Trophoblast cell (in vitro differentiated cells and primary cell): Measurements from ENCODE around the gene GPRIN1.

Experiments
- DNase-seq, 2 donors: peaks; one replicate each; pipeline ENCODE4 v3.0.0-alpha.2; 2016
- H2AFZ ChIP-seq: 2 replicates; pipeline ENCODE4 v1.6.1; 2013; ENCODE audit warnings: low read length, moderate library complexity, mild to moderate bottlenecking; ENCODE audit not compliant: insufficient read depth, poor library complexity
- H2AK5ac ChIP-seq: 2 replicates; pipeline ENCODE4 v1.6.1; 2013; ENCODE audit warnings: mild to moderate bottlenecking, low read length
- H2BK120ac ChIP-seq: 2 replicates; pipeline ENCODE4 v1.6.1; 2013; ENCODE audit warnings: low read length, mild to moderate bottlenecking, moderate library complexity; ENCODE audit not compliant: insufficient read depth, poor library complexity
- H2BK12ac ChIP-seq: 2 replicates; pipeline ENCODE4 v1.6.1; 2013; ENCODE audit warnings: mild to moderate bottlenecking, low read length, moderate library complexity
- H2BK5ac ChIP-seq: 2 replicates; pipeline ENCODE4 v1.6.1; 2013; ENCODE audit warnings: low read length, low read depth, moderate library complexity, mild to moderate bottlenecking; ENCODE audit not compliant: poor library complexity
- H3K14ac ChIP-seq: 2 replicates; pipeline ENCODE4 v1.6.1; 2013; ENCODE audit warnings: mild to moderate bottlenecking, low read length
- H3K18ac ChIP-seq: 2 replicates; pipeline ENCODE4 v1.6.1; 2013; ENCODE audit warnings: mild to moderate bottlenecking, low read length
- H3K23ac ChIP-seq: 2 replicates; pipeline ENCODE4 v1.6.1; 2013; ENCODE audit warnings: low read length
- H3K27ac ChIP-seq: 2 replicates; pipeline ENCODE4 v1.5.1; 2013; ENCODE audit warnings: low read depth, mild to moderate bottlenecking, inconsistent platforms, low read length, moderate library complexity
- H3K27me3 ChIP-seq: 2 replicates; pipeline ENCODE4 v1.6.1; 2013; ENCODE audit warnings: inconsistent platforms, mild to moderate bottlenecking, low read length, moderate library complexity; ENCODE audit not compliant: insufficient read depth
- H3K36me3 ChIP-seq, 2 experiments: 1 replicate in 1 of 2; 2 replicates in 1 of 2; pipeline ENCODE4 v1.6.1; 2013; ENCODE audit warnings: low read length in 2 of 2, mild to moderate bottlenecking in 2 of 2, moderate library complexity in 1 of 2; ENCODE audit not compliant: insufficient read depth in 2 of 2, control insufficient read depth in 1 of 2
- H3K4ac ChIP-seq: 2 replicates; pipeline ENCODE4 v1.6.1; 2013; ENCODE audit warnings: low read depth, mild to moderate bottlenecking, low read length, moderate library complexity
- H3K4me1 ChIP-seq, 2 experiments: 1 replicate in 1 of 2; 2 replicates in 1 of 2; pipeline ENCODE4 v1.6.1; 2013; ENCODE audit warnings: low read length in 2 of 2, mild to moderate bottlenecking in 2 of 2, moderate library complexity in 1 of 2; ENCODE audit not compliant: insufficient read depth in 2 of 2, control insufficient read depth in 1 of 2
- H3K4me2 ChIP-seq: 2 replicates; pipeline ENCODE4 v1.6.1; 2013; ENCODE audit warnings: inconsistent platforms, mild to moderate bottlenecking, low read length, moderate library complexity
- H3K4me3 ChIP-seq: 2 replicates; pipeline ENCODE4 v1.5.1; 2013; ENCODE audit warnings: mild to moderate bottlenecking, low read depth, low read length, inconsistent platforms
- H3K79me1 ChIP-seq: one replicate; pipeline ENCODE4 v1.6.1; 2013; ENCODE audit warnings: low read length
- H3K79me2 ChIP-seq: 2 replicates; pipeline ENCODE4 v1.6.1; 2013; ENCODE audit warnings: low read length, mild to moderate bottlenecking; ENCODE audit not compliant: control insufficient read depth, insufficient read depth, poor library complexity
- H3K9ac ChIP-seq: 2 replicates; pipeline ENCODE4 v1.6.1; 2013; ENCODE audit warnings: mild to moderate bottlenecking, low read length
- H3K9me3 ChIP-seq: 2 replicates; pipeline ENCODE4 v1.6.1; 2013; ENCODE audit warnings: low read depth, mild to moderate bottlenecking, control low read depth, inconsistent platforms, low read length; ENCODE audit not compliant: insufficient read depth
- H4K12ac ChIP-seq: 2 replicates; pipeline ENCODE4 v1.6.1; 2013; ENCODE audit warnings: low read depth, mild to moderate bottlenecking, low read length, moderate library complexity
- H4K8ac ChIP-seq: 2 replicates; pipeline ENCODE4 v1.6.1; 2013; ENCODE audit warnings: low read depth, mild to moderate bottlenecking, low read length, moderate library complexity
- H4K91ac ChIP-seq: one replicate; pipeline ENCODE4 v1.6.1; 2013; ENCODE audit warnings: low read depth, mild to moderate bottlenecking, low read length, moderate library complexity
- WGBS: extraction: QIAGEN DNeasy Blood & Tissue Kit; methylation state at CpG from one replicate; pipeline ENCODE4 v1.1.7; 2013; ENCODE audit warnings: missing lambda C conversion rate; ENCODE audit not compliant: insufficient read length, insufficient coverage; ENCODE audit errors: extremely low coverage; 5-methylcytosine and 5-hydroxymethylcytosine counted together

Gene GPRIN1

GRCh38 chr5:176636426-176636825 is 26.5 kb upstream of the GPRIN1 start:
- H3K4me2 ChIP-seq, result no peak overlapping the region
- H2BK12ac ChIP-seq, result no peak overlapping the region
- H2BK120ac ChIP-seq, result no peak overlapping the region
- H3K79me1 ChIP-seq, result no peaks in the 10 kb centered on the region
- no peak for DNase-seq
- no peak overlapping the region for H3K14ac ChIP-seq
- H2BK5ac ChIP-seq, result no peak overlapping the region
- no peaks in the 10 kb centered on the region for H3K4me1 ChIP-seq
- no peak overlapping the region for H3K9ac ChIP-seq
- no CpG with 5 or more reads among the region's 9 CpGs for WGBS
- H2AK5ac ChIP-seq, result no peak overlapping the region
- H3K23ac ChIP-seq, result no peak overlapping the region
- H3K9me3 ChIP-seq, result peaks cover 5% of the 10 kb centered on the region
- no peak overlapping the region for H4K12ac ChIP-seq
- H4K91ac ChIP-seq, result no peak overlapping the region
- no peaks in the 10 kb centered on the region for H3K79me2 ChIP-seq
- H4K8ac ChIP-seq, result no peak overlapping the region
- no peak overlapping the region for H3K4ac ChIP-seq
- no peak overlapping the region for H3K18ac ChIP-seq
- no peak overlapping the region for H3K4me3 ChIP-seq
- H2AFZ ChIP-seq, result no peak overlapping the region
- no peak overlapping the region for H3K27ac ChIP-seq
- H3K36me3 ChIP-seq, result no peaks in the 10 kb centered on the region
- peaks cover 3% of the 10 kb centered on the region for H3K27me3 ChIP-seq

- no peak overlapping the region for H4K12ac ChIP-seq
- H3K4ac ChIP-seq, result no peak overlapping the region
- no peak overlapping the region for H2BK120ac ChIP-seq
- no peak overlapping the region for H2AK5ac ChIP-seq
- H3K9ac ChIP-seq, result no peak overlapping the region
- no peaks in the 10 kb centered on the region for H3K79me1 ChIP-seq
- no peak overlapping the region for H3K14ac ChIP-seq
- H3K79me2 ChIP-seq, result no peaks in the 10 kb centered on the region
- peaks cover 0 to 6% of the 10 kb centered on the region in 2 experiments for H3K4me1 ChIP-seq
- no peak overlapping the region for H2BK12ac ChIP-seq
- H3K36me3 ChIP-seq, result no peaks in the 10 kb centered on the region
- no peak overlapping the region for H3K27ac ChIP-seq
- no peak overlapping the region for H4K8ac ChIP-seq
- H3K9me3 ChIP-seq, result peaks cover 10% of the 10 kb centered on the region
- no peak overlapping the region for H2AFZ ChIP-seq
- H4K91ac ChIP-seq, result no peak overlapping the region
- peaks cover 30% of the 10 kb centered on the region for H3K27me3 ChIP-seq
- WGBS, result 100% methylated on average over 2 of the region's 6 CpGs
- H3K4me2 ChIP-seq, result no peak overlapping the region
- DNase-seq, result no peak
- H2BK5ac ChIP-seq, result no peak overlapping the region
- no peak overlapping the region for H3K23ac ChIP-seq
- H3K4me3 ChIP-seq, result no peak overlapping the region
- H3K18ac ChIP-seq, result no peak overlapping the region
These were observed 23.6 kb upstream of the GPRIN1 start for GRCh38 chr5:176633598-176633997.

DNA sequence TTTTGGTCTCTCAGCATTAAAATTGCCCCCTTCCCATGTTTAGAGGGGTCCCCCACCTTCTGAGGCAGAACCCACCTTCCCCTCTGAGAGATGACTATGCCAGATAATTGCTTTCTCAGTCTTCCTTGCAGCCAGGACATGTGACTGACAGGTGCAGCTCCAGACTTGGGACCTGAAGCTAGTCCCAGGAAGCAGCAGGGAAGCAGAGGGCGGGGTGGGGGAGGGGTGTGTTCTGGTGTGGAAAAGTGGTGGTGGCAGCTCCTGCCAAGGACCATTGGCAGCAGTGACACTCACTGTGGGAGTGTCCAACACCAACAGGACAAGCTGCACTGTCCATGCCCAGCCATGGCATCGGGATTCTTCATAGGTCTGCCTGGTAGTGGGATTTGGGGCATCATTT is 22.8 kb upstream of the GPRIN1 start:
- Histone ChIP-seq H3K18ac (no peak overlapping the region), H2BK5ac (no peak overlapping the region), H4K91ac (no peak overlapping the region), H2BK120ac (no peak overlapping the region), H3K4me3 (no peak overlapping the region), H3K23ac (no peak overlapping the region), H4K12ac (no peak overlapping the region), H3K4me2 (no peak overlapping the region), H3K9me3 (peaks cover 10% of the 10 kb centered on the region), H2BK12ac (no peak overlapping the region), H3K27me3 (peaks cover 34% of the 10 kb centered on the region), H3K79me1 (no peaks in the 10 kb centered on the region), H2AFZ (no peak overlapping the region), H2AK5ac (no peak overlapping the region), H3K36me3 (no peaks in the 10 kb centered on the region), H3K9ac (no peak overlapping the region), H3K79me2 (no peaks in the 10 kb centered on the region), H3K4ac (no peak overlapping the region), H3K27ac (no peak overlapping the region), H3K14ac (no peak overlapping the region), H4K8ac (no peak overlapping the region), H3K4me1 (peaks cover 0 to 6% of the 10 kb centered on the region in 2 experiments)
- no CpG with 5 or more reads among the region's 2 CpGs for WGBS
- DNase-seq, result no peak

DNA sequence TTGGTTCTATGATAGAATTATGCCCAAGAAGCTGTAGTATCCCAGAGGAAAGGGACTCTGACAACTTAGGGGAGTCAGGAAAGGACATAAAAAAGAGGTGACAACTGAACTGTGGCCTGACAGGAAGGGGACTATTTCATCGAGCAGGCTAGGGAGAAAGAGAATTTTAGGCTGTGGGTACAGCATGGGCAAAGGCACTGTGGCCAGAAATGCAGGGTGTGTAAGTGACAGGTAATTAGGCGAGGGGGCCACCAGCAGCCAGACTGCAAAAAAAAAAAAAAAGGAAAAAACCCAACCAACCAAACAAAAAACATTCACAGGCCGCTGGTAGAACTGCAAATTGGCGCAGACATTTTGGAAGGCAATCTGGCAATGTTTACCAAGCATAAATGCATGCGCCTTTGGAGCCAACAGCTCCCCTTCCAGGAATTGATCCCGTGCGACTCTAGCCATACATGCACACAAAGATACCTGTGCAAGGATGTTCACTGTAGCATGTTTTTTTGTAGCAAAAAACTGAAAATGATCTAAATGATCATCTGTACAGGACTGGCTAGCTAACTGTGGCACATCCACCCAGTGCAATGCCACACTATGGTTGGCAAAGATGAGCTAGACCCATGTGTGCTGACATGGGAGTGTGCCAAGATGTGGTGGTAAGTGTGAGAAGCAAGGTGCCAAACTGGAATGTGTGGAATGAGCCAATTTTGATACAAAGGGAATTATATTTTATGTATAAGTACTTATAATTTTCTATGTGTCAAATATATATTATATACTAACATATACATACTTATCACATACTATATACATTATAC is 21.6 kb upstream of the GPRIN1 start:
- Histone ChIP-seq H3K4me2 (no peak overlapping the region), H4K8ac (no peak overlapping the region), H2BK5ac (no peak overlapping the region), H3K36me3 (no peaks in the 10 kb centered on the region), H3K4ac (no peak overlapping the region), H3K4me1 (peaks cover 0 to 6% of the 10 kb centered on the region in 2 experiments), H2AK5ac (no peak overlapping the region), H3K27me3 (peaks cover 34% of the 10 kb centered on the region), H3K4me3 (no peak overlapping the region), H4K91ac (no peak overlapping the region), H3K18ac (no peak overlapping the region), H2AFZ (no peak overlapping the region), H3K23ac (no peak overlapping the region), H2BK12ac (no peak overlapping the region), H2BK120ac (no peak overlapping the region), H4K12ac (no peak overlapping the region), H3K27ac (no peak overlapping the region), H3K79me2 (no peaks in the 10 kb centered on the region), H3K9me3 (peaks cover 10% of the 10 kb centered on the region), H3K9ac (no peak overlapping the region), H3K79me1 (no peaks in the 10 kb centered on the region), H3K14ac (no peak overlapping the region)
- no peak for DNase-seq
- WGBS, result no CpG with 5 or more reads among the region's 7 CpGs
